HCT116 (cell line): ENCODE results near the gene NANOGP8. TPM values are rescaled to one million over a fixed set of nuclear protein-coding genes. Genes with fewer than 3 reads are reported as not detected.
A peak's percentile ranks its signal among the peaks of the same experiment; 100 is the strongest.

Experiments used
- ATAC-seq: fragments of 200-7000 bp; cut with Tn5 transposase; 2 replicates; pipeline ENCODE4 v1.9.1; 2020; ENCODE audit warnings: mild to moderate bottlenecking, moderate library complexity
- BruUV-seq: library from RNA; stranded (reverse); fragments of 400-500 nt; replicated peaks from 2 replicates; lab custom pipeline; 2021; lab: Mats Ljungman, UMichigan
- CTCF ChIA-PET: fragments of 300-600 bp; sonication (Branson Sonifier 250); formaldehyde crosslinking; loops from one replicate; lab custom pipeline; 2021; ENCODE audit warnings: antibody characterized with exemption; lab: Charles Lee
- POLR2A ChIA-PET: fragments of 300-600, 350-600 bp; sonication (Branson Sonifier 250); formaldehyde crosslinking; loops from one replicate; lab custom pipeline; 2021; ENCODE audit warnings: antibody characterized with exemption; lab: Charles Lee
- RAD21 ChIA-PET, 2 experiments: fragments of 300-600 bp; sonication (Branson Sonifier 250); formaldehyde crosslinking; loops; one replicate each; lab custom pipeline; 2023; ENCODE audit warnings: low total read pairs in 2 of 2; ENCODE audit not compliant: uncharacterized antibody in 2 of 2, unreplicated experiment in 2 of 2, low non-redundant PET in 1 of 2; lab: Charles Lee
- DNase-seq: peaks from one replicate; pipeline ENCODE4 v3.0.0-alpha.2; 2010; ENCODE audit warnings: low read depth, low spot score
- H2AFZ ChIP-seq: fragments of 200-600 bp; shearing (Covaris generic), sonication (generic); 2 replicates; pipeline ENCODE4 v1.6.1; 2017; ENCODE audit warnings: low read depth, mixed run types, mixed read lengths, antibody characterized with exemption, low read length; ENCODE audit not compliant: poor library complexity, severe bottlenecking
- H3K27ac ChIP-seq: 2 replicates; pipeline ENCODE4 v1.5.1; 2012; ENCODE audit warnings: low read depth, low read length
- H3K27me3 ChIP-seq: fragments of 200-600 bp; sonication (generic); 2 replicates; pipeline ENCODE4 v1.6.1; 2016; ENCODE audit warnings: mixed run types, low read length, mixed read lengths; ENCODE audit not compliant: insufficient read depth
- H3K36me3 ChIP-seq, 2 experiments: fragments of 200-500 bp in 1 of 2; fragments of 200-600 bp in 1 of 2; sonication (Bioruptor generic) in 1 of 2; sonication (generic) in 1 of 2; 2 replicates each; pipeline versions ENCODE4 v1.5.1 to v1.6.1; 2014 to 2016; ENCODE audit warnings: low read length in 2 of 2, inconsistent platforms in 1 of 2, mixed read lengths in 1 of 2, mixed run types in 1 of 2; ENCODE audit not compliant: insufficient read depth in 2 of 2, control insufficient read depth in 1 of 2
- H3K4me1 ChIP-seq, 2 experiments: fragments of 200-600 bp in 1 of 2; sonication (generic) in 1 of 2; 2 replicates each; pipeline versions ENCODE4 v1.5.1 to v1.6.1; 2012 to 2017; ENCODE audit warnings: low read length in 2 of 2, inconsistent platforms in 1 of 2, mild to moderate bottlenecking in 1 of 2, mixed read lengths in 1 of 2, mixed run types in 1 of 2, moderate library complexity in 1 of 2; ENCODE audit not compliant: insufficient read depth in 2 of 2, control insufficient read depth in 1 of 2
- H3K4me2 ChIP-seq: fragments of 200-600 bp; sonication (generic); 2 replicates; pipeline ENCODE4 v1.6.1; 2017; ENCODE audit warnings: mixed run types, low read length, mixed read lengths
- H3K4me3 ChIP-seq, 2 experiments: fragments of 200-600 bp in 1 of 2; sonication (generic) in 1 of 2; replicated peaks in 1 of 2; 2 replicates each; pipeline ENCODE4 v1.5.1; 2011 to 2016; ENCODE audit warnings: low read length in 2 of 2, control low read depth in 1 of 2, low read depth in 1 of 2, mild to moderate bottlenecking in 1 of 2, mixed read lengths in 1 of 2, mixed run types in 1 of 2
- H3K79me2 ChIP-seq: fragments of 200-600 bp; sonication (generic); 2 replicates; pipeline ENCODE4 v1.6.1; 2017; ENCODE audit warnings: mild to moderate bottlenecking, mixed run types, low read length, moderate library complexity, mixed read lengths; ENCODE audit not compliant: insufficient read depth
- H3K9ac ChIP-seq: fragments of 200-600 bp; sonication (generic); 2 replicates; pipeline ENCODE4 v1.6.1; 2016; ENCODE audit warnings: low read length, mixed read lengths
- H3K9me2 ChIP-seq: fragments of 200-600 bp; sonication (generic), shearing (Covaris generic); 2 replicates; pipeline ENCODE4 v1.6.1; 2017; ENCODE audit warnings: mixed run types, mild to moderate bottlenecking, moderate library complexity; ENCODE audit not compliant: insufficient read depth
- H3K9me3 ChIP-seq, 2 experiments: fragments of 200-500 bp in 1 of 2; fragments of 200-600 bp in 1 of 2; sonication (Bioruptor generic) in 1 of 2; sonication (generic) in 1 of 2; 2 replicates each; pipeline ENCODE4 v1.6.1; 2014 to 2017; ENCODE audit warnings: low read length in 2 of 2, mixed read lengths in 2 of 2, inconsistent platforms in 1 of 2, low read depth in 1 of 2, mild to moderate bottlenecking in 1 of 2, mixed run types in 1 of 2, moderate library complexity in 1 of 2; ENCODE audit not compliant: control insufficient read depth in 1 of 2, insufficient read depth in 1 of 2
- H4K20me1 ChIP-seq: fragments of 200-600 bp; sonication (generic), shearing (Covaris generic); 2 replicates; pipeline ENCODE4 v1.6.1; 2017; ENCODE audit warnings: mixed run types, mild to moderate bottlenecking, moderate library complexity; ENCODE audit not compliant: insufficient read depth
- CEBPB ChIP-seq: IDR thresholded peaks from 2 replicates; pipeline ENCODE4 v1.6.1; 2012; ENCODE audit warnings: low read depth
- CTCF ChIP-seq, 3 experiments: fragments of 200-600 bp in 1 of 3; sonication (generic) in 1 of 3; IDR thresholded peaks in 2 of 3; conservative IDR thresholded peaks in 1 of 3; 2 replicates each; pipeline ENCODE4 v1.5.1; 2012 to 2017; ENCODE audit warnings: low read depth in 2 of 3, low read length in 2 of 3, antibody characterized with exemption in 1 of 3, borderline replicate concordance in 1 of 3, control low read depth in 1 of 3, mild to moderate bottlenecking in 1 of 3, mixed read lengths in 1 of 3, mixed run types in 1 of 3, moderate library complexity in 1 of 3; ENCODE audit not compliant: insufficient read depth in 1 of 3
- EZH2 ChIP-seq: fragments of 200-600 bp; sonication (generic); IDR thresholded peaks from 2 replicates; pipeline ENCODE4 v1.6.1; 2017; ENCODE audit warnings: antibody characterized with exemption, mixed run types
- EZH2phosphoT487 ChIP-seq: fragments of 200-600 bp; IDR thresholded peaks from 2 replicates; pipeline ENCODE4 v1.6.1; 2018; ENCODE audit warnings: antibody characterized with exemption, borderline replicate concordance
- FOSL1 ChIP-seq: IDR thresholded peaks from 2 replicates; pipeline ENCODE4 v1.6.1; 2012; ENCODE audit warnings: low read depth
- JUND ChIP-seq: IDR thresholded peaks from 2 replicates; pipeline ENCODE4 v1.6.1; 2012
- MAX ChIP-seq: IDR thresholded peaks from 2 replicates; pipeline ENCODE4 v1.6.1; 2012
- SIN3A ChIP-seq: IDR thresholded peaks from 2 replicates; pipeline ENCODE4 v1.6.1; 2012; ENCODE audit warnings: low read depth
- TCF7L2 ChIP-seq: IDR thresholded peaks from 2 replicates; pipeline ENCODE4 v1.7.0; 2011; ENCODE audit warnings: borderline replicate concordance, inconsistent platforms; ENCODE audit not compliant: insufficient read depth, insufficient read length; ENCODE audit errors: extremely low read depth
- intact Hi-C: fragments of 100-400 bp; cut with micrococcal nuclease; formaldehyde crosslinking; loops from 2 replicates; pipeline ENCODE4 v1.10.0; 2022
- total RNA-seq: library from RNA; stranded (reverse); gene quantifications from one replicate; pipeline ENCODE4 v1.2.1, GENCODE V29; 2021; ENCODE audit not compliant: unreplicated experiment

The NANOGP8 gene
- total RNA-seq, 1 experiment from 2014 or later = not detected

GRCh38 chr15:35062738-35063099 is 22.4 kb downstream of the NANOGP8 start:
- Histone ChIP-seq H4K20me1 (no peaks in the 10 kb centered on the region), H3K36me3 (no peaks in the 10 kb centered on the region), H3K27me3 (no peaks in the 10 kb centered on the region), H2AFZ (no peak overlapping the region), H3K9me3 (no peaks in the 10 kb centered on the region), H3K9ac (no peak overlapping the region), H3K4me2 (no peak overlapping the region)
- RAD21 ChIA-PET = no interaction called here
- POLR2A ChIA-PET = no interaction called here
- no TSS peak for BruUV-seq
- CTCF ChIA-PET = no interaction called here
- intact Hi-C loops = no loop called here
- TF ChIP-seq SIN3A (no peak), CEBPB (no peak), TCF7L2 (no peak)
- TF ChIP-seq, all 23 proteins: peak for 0
- Histone ChIP-seq H3K79me2 (no peaks in the 10 kb centered on the region), H3K27ac (no peak overlapping the region), H3K4me3 (no peak overlapping the region), H3K4me1 (peaks cover 0 to 8% of the 10 kb centered on the region in 2 experiments; a peak in 1 of 4 replicates), H3K9me2 (no peaks in the 10 kb centered on the region)
- ATAC-seq = no peak
- no peak for DNase-seq

- ChIA-PET POLR2A (no interaction called here), CTCF (no interaction called here), RAD21 (no interaction called here)
- intact Hi-C loops = no loop called here
- Histone ChIP-seq H3K27ac (no peak overlapping the region), H3K4me2 (peak overlapping the region; percentile 21; the same call in 1 of the 2 replicates), H4K20me1 (no peaks in the 10 kb centered on the region), H3K4me1 (peaks cover 0 to 8% of the 10 kb centered on the region in 2 experiments; a peak in 1 of 4 replicates), H3K27me3 (no peaks in the 10 kb centered on the region), H3K9me2 (no peaks in the 10 kb centered on the region), H2AFZ (no peak overlapping the region), H3K79me2 (no peaks in the 10 kb centered on the region), H3K4me3 (no peak overlapping the region), H3K36me3 (no peaks in the 10 kb centered on the region), H3K9ac (no peak overlapping the region), H3K9me3 (no peaks in the 10 kb centered on the region)
- DNase-seq = no peak
- BruUV-seq = no TSS peak
- no peak for ATAC-seq
- TF ChIP-seq CTCF (IDR thresholded peaks at IDR 0.05 in 2 of 3, conservative IDR thresholded peaks at IDR 0.05 in 1 of 3; ENCODE audit: borderline replicate concordance in 1 of 3, insufficient read depth in 1 of 3, low read depth in 2 of 3, low read length in 2 of 3) (no peak), MAX (no peak), FOSL1 (no peak), JUND (no peak), EZH2phosphoT487 (no peak), EZH2 (no peak)
Measured at GRCh38 chr15:35061825-35062737, 23.0 kb downstream of the NANOGP8 start.
